ENCODE measurements around the gene ARPC3.
"Not testable (repeated sequence)": the region's sequence is repeated elsewhere in the genome, so short reads cannot be mapped to it uniquely, and the experiment has no call there.

The ARPC3 gene

GRCh38 chr12:110410086-110410485, 40.1 kb downstream of the ARPC3 start:
- not testable (repeated sequence) for DNase-seq

- not testable (repeated sequence) for DNase-seq
These were observed 44.9 kb downstream of the ARPC3 start for GRCh38 chr12:110405126-110405662.

DNA sequence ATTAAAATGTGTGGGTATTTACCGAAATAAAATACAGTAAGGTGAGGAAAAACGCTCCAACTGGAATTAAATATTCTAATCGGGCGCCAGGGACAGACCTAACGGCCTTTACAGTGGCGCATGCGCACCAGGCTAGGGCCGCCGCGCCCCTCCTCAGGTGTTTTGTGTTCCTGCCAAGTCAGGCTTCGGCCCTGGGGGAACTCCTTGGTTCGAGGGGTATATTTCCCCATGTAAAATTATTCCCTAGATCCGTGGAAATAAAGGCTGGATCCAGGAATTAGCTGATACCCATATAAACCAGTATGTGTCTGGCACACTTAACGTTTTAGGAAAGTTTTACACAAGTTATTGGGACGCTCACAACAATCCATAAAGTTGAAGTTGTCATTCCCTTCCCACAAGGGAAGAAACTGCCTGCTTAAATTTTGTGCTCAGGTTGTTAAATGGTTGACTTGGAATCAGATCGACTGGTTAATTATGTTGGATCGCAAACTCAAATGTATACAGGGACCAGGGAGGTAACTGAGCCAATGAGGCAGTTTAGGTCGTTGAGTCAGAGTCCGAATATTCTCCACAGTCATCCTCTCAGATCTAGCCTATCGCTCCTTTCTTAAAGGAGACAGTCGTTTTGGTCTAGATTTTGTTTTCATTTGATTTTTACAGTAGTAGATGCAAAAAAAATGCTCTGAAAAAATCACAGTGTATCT, 46.0 kb downstream of the ARPC3 start:
- peak; percentile 71 for DNase-seq

GRCh38 chr12:110403146-110403975, 46.8 kb downstream of the ARPC3 start, which contains the start of gene ANAPC7:
TSS of gene ANAPC7 (minus strand) at chr12:110403708. CDS start at chr12:110403627, 81 bp downstream.
- DNase-seq: peak; percentile 82

All from NCI-H1694 treated with DMSO at 0.1 percent for 48 hours (cell line).